Body of pancreas (tissue), 4 donors: ENCODE results near the gene PUS7L. TPM values are rescaled to one million over a fixed set of nuclear protein-coding genes. Genes with fewer than 3 reads are reported as not detected.

Source experiments
- ATAC-seq: fragments of 150-250 bp; one replicate; pipeline ENCODE4 v1.9.1; 2016
- DNase-seq, 4 donors: peaks; one replicate each; pipeline ENCODE4 v3.0.0-alpha.2; 2019
- H3K27ac ChIP-seq, 4 donors: fragments of 200-600 bp; sonication (generic); 1 replicate in 3 of 4; 2 replicates in 1 of 4; pipeline versions ENCODE4 v1.5.1 to v1.6.1; 2016 to 2019; ENCODE audit warnings: mild to moderate bottlenecking in 1 of 4, mixed read lengths in 1 of 4, moderate library complexity in 1 of 4
- H3K27me3 ChIP-seq, 2 donors: fragments of 200-600 bp; sonication (generic); one replicate each; pipeline ENCODE4 v1.6.0; 2016; ENCODE audit warnings: mild to moderate bottlenecking in 1 of 2
- H3K36me3 ChIP-seq, 2 donors: fragments of 200-600 bp; sonication (generic); replicated peaks in 1 of 2; 2 replicates each; pipeline ENCODE4 v1.5.1; 2016; ENCODE audit warnings: low read depth in 2 of 2; ENCODE audit not compliant: insufficient read depth in 1 of 2
- H3K4me1 ChIP-seq: fragments of 200-600 bp; sonication (generic); one replicate; pipeline ENCODE4 v1.6.0; 2016
- H3K4me3 ChIP-seq, 2 donors: fragments of 200-600 bp; sonication (generic); 1 replicate in 1 of 2; 2 replicates in 1 of 2; pipeline ENCODE4 v1.5.1; 2016 to 2019
- H3K9me3 ChIP-seq, 3 donors: fragments of 200-600 bp; sonication (generic); 1 replicate in 2 of 3; 2 replicates in 1 of 3; pipeline ENCODE4 v1.5.1; 2016
- CTCF ChIP-seq, 7 experiments: fragments of 450-650 bp in 4 of 7; fragments of 200-600 bp in 3 of 7; sonication (generic) in 3 of 7; IDR thresholded peaks; one replicate each; pipeline ENCODE4 v1.5.1; 2016 to 2019; ENCODE audit warnings: antibody characterized with exemption in 7 of 7
- POLR2A ChIP-seq, 3 donors: fragments of 450-650 bp; IDR thresholded peaks; one replicate each; pipeline ENCODE4 v1.6.1; 2016; ENCODE audit warnings: antibody characterized with exemption in 3 of 3, mild to moderate bottlenecking in 2 of 3
- WGBS, 2 donors: methylation state at CpG; one replicate each; pipeline ENCODE4 v1.1.5; 2017; 5-methylcytosine and 5-hydroxymethylcytosine counted together
- intact Hi-C: fragments of 100-400 bp; cut with DNase I; formaldehyde crosslinking; loops from one replicate; pipeline ENCODE4 v1.15.1; 2023
- total RNA-seq, 2 donors: library from RNA; depleted of rRNA; stranded (reverse); fragments of >200 nt; gene quantifications; one replicate each; pipeline ENCODE4 v1.1.0, GENCODE V29; 2016

Gene PUS7L
- total RNA-seq, 2 donors from 2014 or later: 7.3 to 14.8 TPM

GRCh38 chr12:43786899-43787693, 28.5 kb upstream of the PUS7L start:
- DNase-seq (no peak), ATAC-seq (no peak)
- Histone ChIP-seq H3K4me3 (no peak overlapping the region), H3K4me1 (no peaks in the 10 kb centered on the region), H3K36me3 (peaks cover 0 to 21% of the 10 kb centered on the region in 2 donors), H3K27me3 (no peaks in the 10 kb centered on the region), H3K9me3 (no peaks in the 10 kb centered on the region), H3K27ac (no peak overlapping the region)
- no peak for TF ChIP-seq CTCF (IDR thresholded peaks at IDR 0.05)
- TF ChIP-seq POLR2A (IDR thresholded peaks at IDR 0.05): no peak
- intact Hi-C loops: no loop called here

- Histone ChIP-seq H3K4me3 (no peak overlapping the region), H3K4me1 (no peaks in the 10 kb centered on the region), H3K27me3 (no peaks in the 10 kb centered on the region), H3K36me3 (peaks cover 6 to 33% of the 10 kb centered on the region in 2 donors), H3K9me3 (no peaks in the 10 kb centered on the region), H3K27ac (no peak overlapping the region)
- no peak for ATAC-seq
- WGBS, 2 donors: 68 to 72% methylated on average over 3 of the region's 3 CpGs
- TF ChIP-seq POLR2A (IDR thresholded peaks at IDR 0.05): no peak
- TF ChIP-seq CTCF (IDR thresholded peaks at IDR 0.05): peak in 3 of 7 experiments; percentile 11 to 25 (median 17)
- DNase-seq: no peak
- intact Hi-C loops: no loop called here
Measured at GRCh38 chr12:43776498-43776897, 17.9 kb upstream of the PUS7L start.

DNA sequence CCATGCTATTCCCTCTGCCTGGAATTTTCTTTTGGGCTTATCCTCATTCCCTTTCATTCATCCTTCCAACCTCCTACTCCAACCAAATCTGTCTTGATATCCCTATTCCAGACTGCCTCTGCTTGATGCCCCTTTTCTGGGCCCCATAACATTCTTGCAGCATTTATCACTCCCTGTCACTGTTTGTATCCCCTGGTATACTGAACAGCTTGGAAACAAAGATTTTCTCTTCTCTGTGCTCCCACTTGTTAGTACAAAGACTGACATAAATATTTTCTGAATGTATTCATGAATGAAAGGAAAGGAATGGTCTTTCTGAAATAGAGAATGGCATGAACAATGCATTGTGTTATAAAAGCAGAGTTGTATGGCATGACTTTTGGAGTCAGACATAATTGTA, 7.7 kb upstream of the PUS7L start:
- DNase-seq (no peak), ATAC-seq (no peak)
- Histone ChIP-seq H3K4me3 (no peak overlapping the region), H3K9me3 (no peaks in the 10 kb centered on the region), H3K27ac (no peak overlapping the region), H3K4me1 (peaks cover 16% of the 10 kb centered on the region), H3K36me3 (peaks cover 0 to 3% of the 10 kb centered on the region in 2 donors), H3K27me3 (no peaks in the 10 kb centered on the region)
- intact Hi-C loops: no loop called here
- TF ChIP-seq CTCF (IDR thresholded peaks at IDR 0.05) (no peak), POLR2A (IDR thresholded peaks at IDR 0.05) (no peak)

- H3K9me3 ChIP-seq: no peaks in the 10 kb centered on the region
- H3K27me3 ChIP-seq: no peaks in the 10 kb centered on the region
- H3K27ac ChIP-seq: no peak overlapping the region
- intact Hi-C loops: no loop called here
- H3K4me3 ChIP-seq: no peak overlapping the region
- H3K36me3 ChIP-seq: peaks cover 0 to 3% of the 10 kb centered on the region in 2 donors
- TF ChIP-seq CTCF (IDR thresholded peaks at IDR 0.05) (no peak), POLR2A (IDR thresholded peaks at IDR 0.05) (no peak)
- ATAC-seq: no peak
- DNase-seq: no peak
- H3K4me1 ChIP-seq: peaks cover 33% of the 10 kb centered on the region
Measured at GRCh38 chr12:43764528-43764927, 5.9 kb upstream of the PUS7L start.

DNA sequence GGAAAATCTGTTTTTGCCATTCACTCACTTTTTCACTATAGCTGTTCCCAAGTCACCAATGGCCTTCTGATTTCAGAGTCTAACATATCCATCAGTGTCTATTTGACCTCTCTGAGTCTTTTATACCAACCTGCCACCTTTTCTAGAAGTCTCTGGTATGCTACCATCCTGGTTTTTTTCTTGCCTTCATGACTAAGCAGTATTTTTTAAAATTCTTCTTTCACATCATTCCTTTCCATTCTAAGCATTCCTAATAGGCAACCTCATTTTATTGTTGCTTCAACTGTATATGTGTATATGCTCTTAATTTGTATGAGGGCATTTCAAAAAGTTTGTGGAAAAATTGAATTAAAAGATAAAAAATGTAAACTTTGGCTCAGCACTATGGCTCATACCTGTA, 5.2 kb upstream of the PUS7L start:
- H3K4me1 ChIP-seq: peaks cover 35% of the 10 kb centered on the region
- no peaks in the 10 kb centered on the region for H3K27me3 ChIP-seq
- ATAC-seq (no peak), DNase-seq (no peak)
- intact Hi-C loops: no loop called here
- peaks cover 0 to 3% of the 10 kb centered on the region in 2 donors for H3K36me3 ChIP-seq
- TF ChIP-seq POLR2A (IDR thresholded peaks at IDR 0.05) (no peak), CTCF (IDR thresholded peaks at IDR 0.05) (no peak)
- no peak overlapping the region for H3K4me3 ChIP-seq
- H3K27ac ChIP-seq: no peak overlapping the region
- H3K9me3 ChIP-seq: no peaks in the 10 kb centered on the region
